Measurements from ENCODE around the gene BRSK2. TPM values are rescaled to one million over a fixed set of nuclear protein-coding genes. Genes with fewer than 3 reads are reported as not detected.
"Not testable (repeated sequence)": the region's sequence is repeated elsewhere in the genome, so short reads cannot be mapped to it uniquely, and the experiment has no call there.

The BRSK2 gene
- polyA plus RNA-seq, 4 donors: 0.27 to 7.9 (median 3.3) TPM; not detected in 1

DNA sequence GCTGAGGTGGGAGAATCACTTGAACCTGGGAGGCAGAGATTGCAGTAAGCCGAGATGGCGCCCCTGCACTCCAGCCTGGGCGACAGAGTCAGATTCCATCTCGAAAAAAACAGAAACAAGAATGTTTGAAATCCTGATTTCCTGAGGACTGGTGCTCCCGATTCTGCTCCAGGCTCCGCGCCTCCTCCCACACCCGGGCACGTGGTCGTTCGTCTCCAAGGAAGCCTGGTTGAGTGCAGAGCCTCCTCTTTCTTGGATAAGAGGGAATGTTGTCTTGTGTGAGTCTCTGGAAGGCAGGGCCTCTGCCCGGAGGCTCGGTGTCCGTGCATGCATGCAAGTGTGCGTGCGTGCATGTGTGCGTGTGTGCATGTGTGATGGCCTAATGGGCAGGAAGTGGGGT, 30.1 kb downstream of the BRSK2 start:
- no peak for DNase-seq
- Histone ChIP-seq H3K27ac (ENCODE audit: low read depth in 1 of 3, low read length in 2 of 3) (no peak overlapping the region), H3K36me3 (ENCODE audit: control insufficient read depth in 3 of 3, insufficient read depth in 2 of 3, low read depth in 1 of 3, low read length in 3 of 3) (no peaks in the 10 kb centered on the region), H3K27me3 (ENCODE audit: control insufficient read depth in 3 of 3, insufficient read depth in 3 of 3, low read length in 3 of 3) (no peaks in the 10 kb centered on the region), H3K4me3 (ENCODE audit: low read depth in 1 of 3, low read length in 3 of 3) (no peak overlapping the region), H3K4me1 (ENCODE audit: control insufficient read depth in 3 of 3, insufficient read depth in 2 of 3, low read depth in 1 of 3, low read length in 2 of 3) (peaks cover 0 to 11% (median 0%) of the 10 kb centered on the region in 3 donors), H3K9me3 (ENCODE audit: control insufficient read depth in 2 of 2, insufficient read depth in 1 of 2, low read depth in 1 of 2, low read length in 1 of 2) (peaks cover 4 to 56% of the 10 kb centered on the region in 2 donors)
- WGBS, 3 donors: 90 to 94% (median 93%) methylated on average over 17 of the region's 17 CpGs
- FAIRE-seq: no peak

- FAIRE-seq (no peak), DNase-seq (no peak)
- H3K27ac ChIP-seq (ENCODE audit: low read depth in 1 of 3, low read length in 2 of 3): no peak overlapping the region
- H3K4me3 ChIP-seq (ENCODE audit: low read depth in 1 of 3, low read length in 3 of 3): no peak overlapping the region
- WGBS, 3 donors: 62 to 80% (median 72%) methylated on average over 10 to 11 of the region's 11 CpGs
- H3K27me3 ChIP-seq (ENCODE audit: control insufficient read depth in 3 of 3, insufficient read depth in 3 of 3, low read length in 3 of 3): no peaks in the 10 kb centered on the region
- H3K9me3 ChIP-seq (ENCODE audit: control insufficient read depth in 2 of 2, insufficient read depth in 1 of 2, low read depth in 1 of 2, low read length in 1 of 2): peaks cover 2 to 45% of the 10 kb centered on the region in 2 donors
- no peaks in the 10 kb centered on the region for H3K36me3 ChIP-seq (ENCODE audit: control insufficient read depth in 3 of 3, insufficient read depth in 2 of 3, low read depth in 1 of 3, low read length in 3 of 3)
- H3K4me1 ChIP-seq (ENCODE audit: control insufficient read depth in 3 of 3, insufficient read depth in 2 of 3, low read depth in 1 of 3, low read length in 2 of 3): peaks cover 0 to 11% (median 0%) of the 10 kb centered on the region in 3 donors
Observed at GRCh38 chr11:1421291-1421690, 31.6 kb downstream of the BRSK2 start.

GRCh38 chr11:1422481-1422880, 32.7 kb downstream of the BRSK2 start:
- Histone ChIP-seq H3K27me3 (ENCODE audit: control insufficient read depth in 3 of 3, insufficient read depth in 3 of 3, low read length in 3 of 3) (no peaks in the 10 kb centered on the region), H3K27ac (ENCODE audit: low read depth in 1 of 3, low read length in 2 of 3) (no peak overlapping the region), H3K4me3 (ENCODE audit: low read depth in 1 of 3, low read length in 3 of 3) (no peak overlapping the region), H3K36me3 (ENCODE audit: control insufficient read depth in 3 of 3, insufficient read depth in 2 of 3, low read depth in 1 of 3, low read length in 3 of 3) (no peaks in the 10 kb centered on the region), H3K9me3 (ENCODE audit: control insufficient read depth in 2 of 2, insufficient read depth in 1 of 2, low read depth in 1 of 2, low read length in 1 of 2) (peaks cover 2 to 34% of the 10 kb centered on the region in 2 donors), H3K4me1 (ENCODE audit: control insufficient read depth in 3 of 3, insufficient read depth in 2 of 3, low read depth in 1 of 3, low read length in 2 of 3) (peaks cover 0 to 11% (median 0%) of the 10 kb centered on the region in 3 donors)
- WGBS, 3 donors: 38 to 56% (median 53%) methylated on average over 7 to 9 of the region's 9 CpGs
- FAIRE-seq (no peak), DNase-seq (peak in 1 of 2 donors; percentile 46)

- H3K9me3 ChIP-seq (ENCODE audit: control insufficient read depth in 2 of 2, insufficient read depth in 1 of 2, low read depth in 1 of 2, low read length in 1 of 2): peaks cover 2 to 30% of the 10 kb centered on the region in 2 donors
- 61 to 82% (median 75%) methylated on average over 15 of the region's 15 CpGs for WGBS, 3 donors
- DNase-seq: no peak
- H3K36me3 ChIP-seq (ENCODE audit: control insufficient read depth in 3 of 3, insufficient read depth in 2 of 3, low read depth in 1 of 3, low read length in 3 of 3): no peaks in the 10 kb centered on the region
- peaks cover 0 to 11% (median 0%) of the 10 kb centered on the region in 3 donors for H3K4me1 ChIP-seq (ENCODE audit: control insufficient read depth in 3 of 3, insufficient read depth in 2 of 3, low read depth in 1 of 3, low read length in 2 of 3)
- peak overlapping the region in 1 of 3 donors; percentile 42 for H3K27ac ChIP-seq (ENCODE audit: low read depth in 1 of 3, low read length in 2 of 3)
- no peak overlapping the region for H3K4me3 ChIP-seq (ENCODE audit: low read depth in 1 of 3, low read length in 3 of 3)
- no peaks in the 10 kb centered on the region for H3K27me3 ChIP-seq (ENCODE audit: control insufficient read depth in 3 of 3, insufficient read depth in 3 of 3, low read length in 3 of 3)
- no peak for FAIRE-seq
Observed at GRCh38 chr11:1422981-1423380, 33.2 kb downstream of the BRSK2 start.

GRCh38 chr11:1423406-1423805, 33.7 kb downstream of the BRSK2 start:
- H3K4me3 ChIP-seq (ENCODE audit: low read depth in 1 of 3, low read length in 3 of 3); FAIRE-seq; H3K27me3 ChIP-seq (ENCODE audit: control insufficient read depth in 3 of 3, insufficient read depth in 3 of 3, low read length in 3 of 3); H3K36me3 ChIP-seq (ENCODE audit: control insufficient read depth in 3 of 3, insufficient read depth in 2 of 3, low read depth in 1 of 3, low read length in 3 of 3): not testable (repeated sequence)
- WGBS, 3 donors: 6 to 57% (median 38%) methylated on average over 9 to 21 of the region's 22 CpGs
- DNase-seq: peak; percentile 81 to 91
- H3K27ac ChIP-seq (ENCODE audit: low read depth in 1 of 3, low read length in 2 of 3): peak overlapping the region in 1 of 3 donors; percentile 42
- H3K9me3 ChIP-seq (ENCODE audit: control insufficient read depth in 2 of 2, insufficient read depth in 1 of 2, low read depth in 1 of 2, low read length in 1 of 2): peaks cover 2 to 26% of the 10 kb centered on the region in 2 donors
- peaks cover 0 to 11% (median 0%) of the 10 kb centered on the region in 3 donors for H3K4me1 ChIP-seq (ENCODE audit: control insufficient read depth in 3 of 3, insufficient read depth in 2 of 3, low read depth in 1 of 3, low read length in 2 of 3)

GRCh38 chr11:1425006-1425405, 35.3 kb downstream of the BRSK2 start:
- Histone ChIP-seq H3K4me1 (ENCODE audit: control insufficient read depth in 3 of 3, insufficient read depth in 2 of 3, low read depth in 1 of 3, low read length in 2 of 3) (peaks cover 0 to 11% (median 0%) of the 10 kb centered on the region in 3 donors), H3K27ac (ENCODE audit: low read depth in 1 of 3, low read length in 2 of 3) (no peak overlapping the region), H3K4me3 (ENCODE audit: low read depth in 1 of 3, low read length in 3 of 3) (no peak overlapping the region), H3K27me3 (ENCODE audit: control insufficient read depth in 3 of 3, insufficient read depth in 3 of 3, low read length in 3 of 3) (no peaks in the 10 kb centered on the region), H3K9me3 (ENCODE audit: control insufficient read depth in 2 of 2, insufficient read depth in 1 of 2, low read depth in 1 of 2, low read length in 1 of 2) (peaks cover 0 to 15% of the 10 kb centered on the region in 2 donors), H3K36me3 (ENCODE audit: control insufficient read depth in 3 of 3, insufficient read depth in 2 of 3, low read depth in 1 of 3, low read length in 3 of 3) (no peaks in the 10 kb centered on the region)
- WGBS, 3 donors: 64 to 82% (median 82%) methylated on average over 19 to 22 of the region's 22 CpGs
- FAIRE-seq (no peak), DNase-seq (no peak)

DNA sequence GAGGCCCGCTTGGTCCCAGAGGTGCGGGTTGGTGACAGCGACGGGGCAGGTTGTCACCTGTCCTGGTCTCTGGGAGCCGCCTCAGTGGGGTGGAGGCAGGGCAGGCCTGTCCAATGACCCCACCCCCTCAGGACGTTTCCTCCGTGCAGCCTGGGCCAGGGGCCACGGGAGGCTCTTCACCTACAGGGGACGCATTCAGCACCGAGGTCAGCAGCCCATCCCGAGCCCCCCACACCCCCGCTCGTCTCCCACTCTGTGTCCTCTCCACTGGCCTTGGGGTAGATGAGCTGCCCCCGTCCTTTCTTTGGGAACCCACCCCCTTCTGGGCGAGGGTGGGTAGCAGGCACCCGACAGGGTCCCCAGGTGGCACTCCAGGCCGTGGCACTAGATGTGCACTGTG, 35.7 kb downstream of the BRSK2 start:
- FAIRE-seq: no peak
- Histone ChIP-seq H3K27me3 (ENCODE audit: control insufficient read depth in 3 of 3, insufficient read depth in 3 of 3, low read length in 3 of 3) (no peaks in the 10 kb centered on the region), H3K4me1 (ENCODE audit: control insufficient read depth in 3 of 3, insufficient read depth in 2 of 3, low read depth in 1 of 3, low read length in 2 of 3) (peaks cover 0 to 11% (median 0%) of the 10 kb centered on the region in 3 donors), H3K27ac (ENCODE audit: low read depth in 1 of 3, low read length in 2 of 3) (no peak overlapping the region), H3K36me3 (ENCODE audit: control insufficient read depth in 3 of 3, insufficient read depth in 2 of 3, low read depth in 1 of 3, low read length in 3 of 3) (no peaks in the 10 kb centered on the region), H3K9me3 (ENCODE audit: control insufficient read depth in 2 of 2, insufficient read depth in 1 of 2, low read depth in 1 of 2, low read length in 1 of 2) (peaks cover 0 to 11% of the 10 kb centered on the region in 2 donors), H3K4me3 (ENCODE audit: low read depth in 1 of 3, low read length in 3 of 3) (no peak overlapping the region)
- WGBS, 3 donors: 59 to 68% (median 64%) methylated on average over 16 to 17 of the region's 17 CpGs
- DNase-seq: no peak

- peaks cover 0 to 4% (median 0%) of the 10 kb centered on the region in 3 donors for H3K4me1 ChIP-seq (ENCODE audit: control insufficient read depth in 3 of 3, insufficient read depth in 2 of 3, low read depth in 1 of 3, low read length in 2 of 3)
- H3K27ac ChIP-seq (ENCODE audit: low read depth in 1 of 3, low read length in 2 of 3): no peak overlapping the region
- H3K4me3 ChIP-seq (ENCODE audit: low read depth in 1 of 3, low read length in 3 of 3): no peak overlapping the region
- H3K36me3 ChIP-seq (ENCODE audit: control insufficient read depth in 3 of 3, insufficient read depth in 2 of 3, low read depth in 1 of 3, low read length in 3 of 3): no peaks in the 10 kb centered on the region
- H3K9me3 ChIP-seq (ENCODE audit: control insufficient read depth in 2 of 2, insufficient read depth in 1 of 2, low read depth in 1 of 2, low read length in 1 of 2): peaks cover 0 to 9% of the 10 kb centered on the region in 2 donors
- no peaks in the 10 kb centered on the region for H3K27me3 ChIP-seq (ENCODE audit: control insufficient read depth in 3 of 3, insufficient read depth in 3 of 3, low read length in 3 of 3)
- FAIRE-seq (no peak), DNase-seq (no peak)
- WGBS, 3 donors: 85 to 88% (median 87%) methylated on average over 20 to 22 of the region's 22 CpGs
Observed at GRCh38 chr11:1428762-1429316, 39.1 kb downstream of the BRSK2 start.

- no peaks in the 10 kb centered on the region for H3K36me3 ChIP-seq (ENCODE audit: control insufficient read depth in 3 of 3, insufficient read depth in 2 of 3, low read depth in 1 of 3, low read length in 3 of 3)
- H3K9me3 ChIP-seq (ENCODE audit: control insufficient read depth in 2 of 2, insufficient read depth in 1 of 2, low read depth in 1 of 2, low read length in 1 of 2): peaks cover 0 to 9% of the 10 kb centered on the region in 2 donors
- no peaks in the 10 kb centered on the region for H3K27me3 ChIP-seq (ENCODE audit: control insufficient read depth in 3 of 3, insufficient read depth in 3 of 3, low read length in 3 of 3)
- peaks cover 0 to 29% (median 0%) of the 10 kb centered on the region in 3 donors for H3K4me1 ChIP-seq (ENCODE audit: control insufficient read depth in 3 of 3, insufficient read depth in 2 of 3, low read depth in 1 of 3, low read length in 2 of 3)
- H3K4me3 ChIP-seq (ENCODE audit: low read depth in 1 of 3, low read length in 3 of 3): no peak overlapping the region
- WGBS, 3 donors: 66 to 73% (median 68%) methylated on average over 15 of the region's 15 CpGs
- FAIRE-seq: no peak
- H3K27ac ChIP-seq (ENCODE audit: low read depth in 1 of 3, low read length in 2 of 3): no peak overlapping the region
- no peak for DNase-seq
Observed at GRCh38 chr11:1433568-1433967, 43.8 kb downstream of the BRSK2 start.

Measured in small intestine (tissue), 7 donors.